Jurkat, Clone E6-1 (cell line): Measurements from ENCODE around the gene ERVV-1.
"Not testable (repeated sequence)": the region's sequence is repeated elsewhere in the genome, so short reads cannot be mapped to it uniquely, and the experiment has no call there.

Experiments
- DNase-seq: peaks from one replicate; pipeline ENCODE4 v3.0.0-alpha.2; 2011; ENCODE audit warnings: low read depth, low spot score
- H3K4me3 ChIP-seq: 2 replicates; pipeline ENCODE4 v1.5.1; 2011; ENCODE audit warnings: mild to moderate bottlenecking, low read length, control low read depth, moderate library complexity

The ERVV-1 gene

GRCh38 chr19:53012006-53012405 lies 1.7 kb upstream of the ERVV-1 start:
- DNase-seq, result no peak
- H3K4me3 ChIP-seq, result no peak overlapping the region

- DNase-seq, result no peak
- H3K4me3 ChIP-seq, result no peak overlapping the region
Observed at GRCh38 chr19:53015159-53015558, 1.4 kb downstream of the ERVV-1 start.

GRCh38 chr19:53015730-53016129 lies 2.0 kb downstream of the ERVV-1 start:
- DNase-seq, result no peak
- no peak overlapping the region for H3K4me3 ChIP-seq

- no peak overlapping the region for H3K4me3 ChIP-seq
- no peak for DNase-seq
Observed at GRCh38 chr19:53019684-53020083, 6.0 kb downstream of the ERVV-1 start.

- not testable (repeated sequence) for H3K4me3 ChIP-seq, DNase-seq
Observed at GRCh38 chr19:53028306-53028705, 14.6 kb downstream of the ERVV-1 start.

GRCh38 chr19:53034054-53034453 lies 20.3 kb downstream of the ERVV-1 start:
- H3K4me3 ChIP-seq, result no peak overlapping the region
- DNase-seq, result no peak

GRCh38 chr19:53034948-53035675 lies 21.4 kb downstream of the ERVV-1 start:
- DNase-seq, result no peak
- no peak overlapping the region for H3K4me3 ChIP-seq

GRCh38 chr19:53037101-53038097 lies 23.7 kb downstream of the ERVV-1 start:
- H3K4me3 ChIP-seq, result no peak overlapping the region
- DNase-seq, result no peak

- no peak overlapping the region for H3K4me3 ChIP-seq
- no peak for DNase-seq
Observed at GRCh38 chr19:53041366-53041765, 27.6 kb downstream of the ERVV-1 start.

GRCh38 chr19:53045536-53045935 lies 31.8 kb downstream of the ERVV-1 start:
- no peak for DNase-seq
- H3K4me3 ChIP-seq, result no peak overlapping the region

GRCh38 chr19:53047379-53047778 lies 33.7 kb downstream of the ERVV-1 start:
- no peak for DNase-seq
- no peak overlapping the region for H3K4me3 ChIP-seq

GRCh38 chr19:53055117-53055516 lies 41.4 kb downstream of the ERVV-1 start:
- no peak for DNase-seq

GRCh38 chr19:53057904-53058580 lies 44.3 kb downstream of the ERVV-1 start:
- H3K4me3 ChIP-seq, result no peak overlapping the region

More at GRCh38 chr19:53055117-53055516, 41.4 kb downstream of the ERVV-1 start:
- no peak overlapping the region for H3K4me3 ChIP-seq

More at GRCh38 chr19:53057904-53058580, 44.3 kb downstream of the ERVV-1 start:
- no peak for DNase-seq
